Subcutaneous adipose tissue (tissue), 4 donors: ENCODE data around the gene BSND. TPM values are rescaled to one million over a fixed set of nuclear protein-coding genes. Genes with fewer than 3 reads are reported as not detected.

Source experiments
- total RNA-seq, 4 donors: library from RNA; depleted of rRNA; stranded (reverse); fragments of >200 nt; gene quantifications; one replicate each; pipeline ENCODE4 v1.1.0, GENCODE V29; 2016
- TF ChIP-seq, protein P1 (sequence below): fragments of 450-650 bp; IDR thresholded peaks from one replicate; pipeline ENCODE4 v1.5.1; 2016; ENCODE audit warnings: low read depth, mild to moderate bottlenecking, control low read depth, antibody characterized with exemption, moderate library complexity

BSND gene
- total RNA-seq, 4 donors from 2014 or later = not detected

DNA sequence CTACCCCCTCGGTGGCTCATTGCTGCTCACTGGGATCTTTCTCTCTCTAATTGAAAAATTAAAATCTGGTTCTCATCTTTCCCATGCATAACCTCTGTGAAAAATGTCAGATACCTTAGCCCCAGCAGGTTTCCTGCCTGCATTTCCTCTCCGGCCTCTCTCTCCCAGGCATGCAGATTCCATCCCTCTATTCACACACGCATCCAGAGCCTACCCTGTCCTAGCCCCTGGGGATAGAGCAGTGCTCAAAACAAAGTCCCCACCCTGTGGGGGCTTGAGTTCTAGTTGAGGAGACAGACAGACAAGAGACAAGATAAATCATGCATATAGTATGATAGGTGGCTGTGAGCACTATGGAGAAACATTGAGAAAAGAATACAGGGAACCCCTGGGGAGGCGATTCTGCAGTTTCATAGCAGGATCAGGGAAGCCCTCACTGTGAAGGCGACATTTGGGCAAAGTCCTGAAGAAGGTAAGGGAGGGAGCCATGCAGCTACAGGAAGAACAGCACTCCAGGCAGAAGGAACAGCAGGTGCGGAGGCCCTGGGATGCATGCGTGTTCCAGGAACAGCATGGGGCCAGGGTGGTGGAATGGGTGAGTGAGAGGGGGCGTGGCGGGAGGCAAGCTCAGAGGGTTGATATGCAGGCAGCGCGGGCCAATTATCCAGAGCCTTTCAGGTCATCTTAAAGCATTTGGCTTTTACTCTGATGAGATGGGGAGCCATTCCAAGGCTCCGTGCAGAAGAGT is 3.5 kb upstream of the BSND start:
- TF ChIP-seq, protein P1, sequence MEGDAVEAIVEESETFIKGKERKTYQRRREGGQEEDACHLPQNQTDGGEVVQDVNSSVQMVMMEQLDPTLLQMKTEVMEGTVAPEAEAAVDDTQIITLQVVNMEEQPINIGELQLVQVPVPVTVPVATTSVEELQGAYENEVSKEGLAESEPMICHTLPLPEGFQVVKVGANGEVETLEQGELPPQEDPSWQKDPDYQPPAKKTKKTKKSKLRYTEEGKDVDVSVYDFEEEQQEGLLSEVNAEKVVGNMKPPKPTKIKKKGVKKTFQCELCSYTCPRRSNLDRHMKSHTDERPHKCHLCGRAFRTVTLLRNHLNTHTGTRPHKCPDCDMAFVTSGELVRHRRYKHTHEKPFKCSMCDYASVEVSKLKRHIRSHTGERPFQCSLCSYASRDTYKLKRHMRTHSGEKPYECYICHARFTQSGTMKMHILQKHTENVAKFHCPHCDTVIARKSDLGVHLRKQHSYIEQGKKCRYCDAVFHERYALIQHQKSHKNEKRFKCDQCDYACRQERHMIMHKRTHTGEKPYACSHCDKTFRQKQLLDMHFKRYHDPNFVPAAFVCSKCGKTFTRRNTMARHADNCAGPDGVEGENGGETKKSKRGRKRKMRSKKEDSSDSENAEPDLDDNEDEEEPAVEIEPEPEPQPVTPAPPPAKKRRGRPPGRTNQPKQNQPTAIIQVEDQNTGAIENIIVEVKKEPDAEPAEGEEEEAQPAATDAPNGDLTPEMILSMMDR = no peak

DNA sequence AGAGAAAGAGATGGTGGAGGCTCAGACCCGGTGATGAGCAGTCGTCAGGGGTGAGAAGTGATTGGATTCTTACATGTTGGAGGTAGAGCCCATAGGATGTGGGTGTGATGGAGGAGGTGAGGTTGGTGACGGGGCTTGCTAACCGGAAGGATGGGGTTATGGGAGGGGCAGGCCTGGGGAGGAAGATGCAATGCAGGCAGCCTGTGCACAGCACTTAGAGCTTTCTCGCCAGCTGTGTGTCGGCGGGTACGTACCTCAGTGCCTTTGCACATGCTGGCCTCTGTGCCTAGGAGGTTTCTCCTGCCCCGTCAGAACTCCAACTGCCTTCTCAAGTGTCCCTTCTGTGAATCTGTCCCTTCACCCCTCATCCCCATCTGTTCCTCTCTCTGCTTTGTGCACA is 2.9 kb upstream of the BSND start:
- TF ChIP-seq, protein P1 = no peak

DNA sequence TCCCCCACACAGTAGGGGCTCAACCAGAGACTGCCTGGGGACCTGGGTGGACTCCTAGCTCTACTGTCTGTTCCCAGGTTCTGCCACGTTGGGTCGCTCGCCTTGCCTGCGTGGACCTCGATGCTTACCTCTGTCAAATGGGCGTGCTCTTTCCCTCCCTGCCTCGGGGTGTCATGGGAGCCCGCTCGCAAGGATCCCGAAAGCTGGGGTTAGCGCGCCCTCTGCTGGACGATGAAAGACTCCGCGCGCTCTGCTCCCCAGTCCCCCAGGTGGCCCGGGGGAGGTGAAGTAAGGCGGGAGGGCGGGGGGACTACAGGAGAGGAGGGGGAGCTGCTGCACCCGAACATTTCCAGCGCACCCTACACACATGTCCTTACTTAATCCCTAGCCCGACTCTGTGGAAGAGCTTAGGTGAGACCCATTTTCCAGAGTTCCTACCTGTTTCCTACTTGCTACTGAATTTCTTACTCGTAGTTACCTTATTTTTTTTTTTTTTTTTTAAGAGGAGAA is 2.3 kb upstream of the BSND start:
- TF ChIP-seq, protein P1 = no peak

- TF ChIP-seq, protein P1 = no peak
Observed at GRCh38 chr1:54996869-54997710, 1.6 kb upstream of the BSND start.

- TF ChIP-seq, protein P1 = no peak
Observed at GRCh38 chr1:54997711-54997986, 1.1 kb upstream of the BSND start.

GRCh38 chr1:54998100-54998499 is 633 bp upstream of the BSND start:
- TF ChIP-seq, protein P1 = no peak
